ENCODE results near the gene PRR22. TPM values are rescaled to one million over a fixed set of nuclear protein-coding genes. Genes with fewer than 3 reads are reported as not detected.

PRR22 gene
- total RNA-seq: 1.5 TPM
- long read RNA-seq, partial matches to known transcripts: 0 of 1 reads
- long read RNA-seq, other reads (novel, unspliced or antisense): 0 of 1 reads

DNA sequence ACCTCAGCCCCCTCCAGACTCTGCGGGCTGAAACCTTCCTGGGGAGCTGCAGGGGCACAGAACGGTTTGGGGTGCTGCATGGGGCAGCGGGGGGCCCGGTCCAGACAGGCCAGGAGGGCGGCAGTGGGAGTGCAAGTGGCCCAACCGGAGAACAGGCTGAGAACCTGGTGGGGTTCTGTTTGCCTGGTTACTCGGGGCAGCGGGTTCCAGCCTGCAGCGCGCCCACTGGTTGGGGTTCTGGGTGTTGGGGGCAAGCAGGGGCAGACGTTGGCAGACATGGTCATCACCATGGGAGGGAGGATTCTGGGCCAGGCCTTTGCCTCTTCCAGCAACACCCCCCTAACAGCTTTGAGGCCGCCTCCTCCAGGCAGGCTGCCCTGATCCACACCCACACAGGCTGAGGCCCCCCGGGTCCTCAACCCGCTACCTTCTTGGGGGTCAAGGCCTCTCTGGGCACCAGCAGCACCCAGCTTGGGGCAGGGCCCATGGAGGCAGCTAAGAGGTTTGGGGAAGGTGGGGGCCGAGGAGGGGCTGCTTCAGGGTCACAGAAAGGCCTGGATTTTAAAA, at the start of gene PRR22:
Gene PRR22 (minus strand): TSS at position 166 of the 567 bp plus-strand sequence. CDS start 86 bp downstream, at position 80.
- no peak for DNase-seq (ENCODE audit: low spot score)

DNA sequence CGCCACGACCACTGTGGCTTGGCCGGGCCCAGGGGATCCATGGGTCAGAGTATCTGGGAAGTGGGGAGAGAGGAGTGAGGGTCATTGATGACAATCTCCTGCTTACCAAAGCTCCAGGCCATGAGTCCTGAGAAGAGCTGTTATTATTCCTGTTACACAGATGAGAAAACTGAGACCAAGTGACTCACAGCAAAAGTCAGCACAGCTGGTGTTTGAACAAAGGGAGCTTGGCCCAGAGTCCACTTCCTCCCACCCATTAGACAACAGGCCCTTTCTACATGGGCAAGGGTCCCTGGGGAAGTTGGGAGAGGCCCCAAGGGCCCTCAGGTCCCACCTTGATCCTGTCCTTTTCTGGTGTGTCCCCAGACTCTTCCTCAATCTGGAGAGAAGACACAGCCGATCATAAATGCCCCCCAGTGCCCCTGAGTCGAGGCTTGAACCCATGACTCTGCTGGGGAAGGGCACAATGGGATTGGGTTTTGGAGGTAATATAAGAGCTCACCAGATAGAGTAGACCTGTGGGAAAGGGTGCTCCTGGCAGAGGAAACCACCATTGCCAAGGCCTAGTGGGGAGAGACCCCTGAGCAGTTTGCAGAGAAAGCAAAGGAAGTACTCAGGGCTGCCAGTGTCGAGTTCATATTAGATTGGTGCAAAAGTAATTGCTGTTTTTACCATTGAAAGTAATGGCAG, 48.1 kb upstream of the PRR22 start:
- DNase-seq (ENCODE audit: low spot score): no peak

DNA sequence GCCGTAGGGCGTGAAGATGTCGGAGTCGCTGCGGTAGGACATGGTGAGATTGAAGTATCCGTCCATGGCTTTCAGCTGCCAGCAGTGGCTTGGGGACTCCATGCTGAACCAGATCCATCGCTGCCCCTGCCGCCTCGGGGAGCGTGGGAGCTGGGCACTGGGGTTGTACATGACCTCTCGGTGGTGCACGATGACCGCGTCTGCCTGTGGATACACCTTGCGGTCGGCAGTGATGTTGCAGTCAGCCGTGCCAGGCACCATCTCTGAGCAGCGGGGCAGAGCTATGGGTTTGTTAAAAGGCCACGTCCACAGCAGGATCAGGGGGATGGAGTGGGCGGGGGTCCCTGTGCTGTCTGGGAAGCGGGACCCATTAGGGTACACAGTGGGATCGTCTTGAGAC, 47.5 kb upstream of the PRR22 start:
- DNase-seq (ENCODE audit: low spot score): no peak

DNA sequence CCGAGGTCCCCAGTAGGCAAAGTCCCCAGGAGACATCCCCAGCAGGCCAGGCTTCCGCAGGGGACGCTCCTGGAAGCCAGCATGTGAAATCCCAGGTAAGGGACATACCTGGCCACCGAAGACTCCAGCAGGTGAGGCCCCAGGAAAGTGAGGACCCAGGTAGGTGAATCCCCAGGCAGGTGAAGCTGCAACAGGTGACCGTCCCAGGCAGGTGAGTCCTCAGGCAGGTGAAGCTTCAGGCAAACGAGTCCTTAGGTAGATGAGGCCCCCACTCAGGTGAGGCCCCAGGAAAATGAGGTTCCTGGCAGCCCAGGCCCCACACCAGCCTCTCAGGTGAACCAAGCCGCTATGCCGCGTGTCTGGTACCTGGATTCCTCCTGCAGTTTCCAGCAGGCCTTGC, 46.6 kb upstream of the PRR22 start:
- no peak for DNase-seq (ENCODE audit: low spot score)

DNA sequence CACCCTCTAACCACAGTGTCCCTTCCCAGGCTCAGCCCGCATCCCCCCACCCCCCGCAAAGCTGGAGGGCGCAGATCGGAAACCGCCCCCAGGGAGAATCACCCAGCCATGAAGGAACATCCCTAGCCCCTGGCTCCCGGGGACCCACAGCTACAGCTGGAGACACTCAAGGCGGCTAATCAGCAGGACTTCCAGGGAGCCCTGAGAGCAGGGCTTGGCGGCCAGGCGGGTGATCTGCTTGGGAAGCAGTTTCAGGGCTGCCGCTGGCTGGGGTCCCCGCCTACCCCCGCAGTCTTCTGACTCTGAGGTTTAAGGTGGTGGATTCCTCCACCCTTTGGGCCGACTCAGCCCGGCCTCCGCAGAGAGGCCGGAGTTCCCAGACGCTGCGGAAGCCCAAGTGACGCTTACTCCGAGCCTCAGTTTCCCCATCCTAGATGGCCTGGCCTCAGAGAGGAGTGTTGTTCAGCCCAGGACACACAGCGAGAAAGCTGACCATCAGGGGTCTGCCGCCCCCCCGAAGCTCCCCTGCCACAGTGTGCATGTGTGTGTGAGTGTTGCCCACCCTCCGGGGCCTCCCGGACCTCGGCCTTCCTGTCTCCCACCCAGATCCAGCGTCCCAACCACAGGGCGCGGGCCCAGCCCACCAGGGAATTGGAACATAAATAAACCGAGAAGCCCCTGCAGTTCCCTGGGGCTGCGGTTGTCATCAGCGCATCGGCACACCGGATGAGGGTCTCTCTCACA, 45.2 kb upstream of the PRR22 start:
- DNase-seq (ENCODE audit: low spot score): no peak

DNA sequence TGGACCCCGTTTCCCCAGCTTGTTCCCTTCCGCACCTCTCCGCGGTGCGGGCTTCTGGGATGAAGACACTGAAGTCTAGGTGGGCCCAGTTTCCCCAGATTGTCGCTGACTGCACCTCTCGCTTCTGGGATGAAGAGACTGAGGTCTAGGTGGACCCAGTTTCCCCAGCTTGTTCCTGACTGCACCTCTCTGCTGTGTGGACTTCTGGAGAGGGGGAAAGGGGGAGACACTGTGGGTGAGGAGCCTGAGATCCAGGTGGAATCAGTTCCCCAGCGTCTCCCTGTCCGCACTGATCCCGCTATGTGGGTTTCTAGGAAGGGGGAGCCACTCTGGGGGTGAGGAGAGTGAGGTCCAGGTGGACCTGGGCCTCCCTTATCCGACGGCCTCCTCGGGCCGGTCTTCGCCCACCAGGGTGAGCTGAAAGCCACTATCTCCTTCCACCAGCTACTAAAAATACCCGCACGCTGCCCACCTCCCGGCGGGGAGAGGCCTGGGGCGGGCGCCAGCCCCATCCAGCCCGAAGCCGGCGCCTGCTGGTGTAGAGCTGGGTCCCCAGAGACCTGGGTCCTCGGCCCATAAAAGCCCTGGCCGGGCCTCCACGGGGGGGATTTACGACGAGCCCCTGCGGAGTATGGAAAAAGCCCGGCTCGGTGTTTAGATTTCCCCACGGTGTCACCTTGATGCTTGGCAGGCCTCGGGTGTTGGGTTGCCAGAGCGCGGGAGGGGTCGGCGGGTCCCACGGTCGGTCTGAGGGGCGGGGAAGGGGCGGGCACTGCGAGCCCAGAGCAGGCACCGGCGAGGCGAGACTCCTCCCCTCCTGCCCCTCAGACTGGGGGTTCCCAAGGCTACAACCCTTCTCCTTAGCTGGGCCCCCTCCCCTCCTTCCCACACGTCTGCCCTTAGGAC, 44.4 kb upstream of the PRR22 start:
- no peak for DNase-seq (ENCODE audit: low spot score)

DNA sequence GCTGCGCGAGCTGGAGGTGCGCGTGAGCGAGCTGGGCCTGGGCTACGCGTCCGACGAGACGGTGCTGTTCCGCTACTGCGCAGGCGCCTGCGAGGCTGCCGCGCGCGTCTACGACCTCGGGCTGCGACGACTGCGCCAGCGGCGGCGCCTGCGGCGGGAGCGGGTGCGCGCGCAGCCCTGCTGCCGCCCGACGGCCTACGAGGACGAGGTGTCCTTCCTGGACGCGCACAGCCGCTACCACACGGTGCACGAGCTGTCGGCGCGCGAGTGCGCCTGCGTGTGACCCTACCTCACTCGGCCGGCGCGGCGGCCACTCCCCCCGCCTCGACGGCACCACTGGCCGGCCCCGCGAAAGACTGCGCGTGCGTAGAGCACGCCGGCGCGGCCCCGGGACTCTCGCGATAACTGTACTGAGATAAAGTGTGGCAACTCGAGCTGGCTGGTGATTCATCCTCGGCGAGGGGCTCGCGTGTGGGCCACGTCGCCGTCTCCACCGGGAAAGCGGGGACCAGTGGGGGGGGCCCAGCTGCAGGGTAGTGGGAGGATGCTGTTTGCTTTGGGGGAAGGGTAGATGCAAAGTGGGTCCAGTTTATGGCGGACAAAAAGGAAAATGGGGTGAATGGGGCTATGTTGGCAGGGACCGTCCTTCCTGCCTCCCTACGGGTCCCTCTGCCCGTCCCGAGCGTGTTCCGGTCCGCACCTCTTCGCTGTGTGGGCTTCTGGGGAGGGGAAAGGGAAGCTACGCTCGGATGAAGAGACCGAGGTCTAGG, 43.5 kb upstream of the PRR22 start:
- DNase-seq (ENCODE audit: low spot score): peak; percentile 95

DNA sequence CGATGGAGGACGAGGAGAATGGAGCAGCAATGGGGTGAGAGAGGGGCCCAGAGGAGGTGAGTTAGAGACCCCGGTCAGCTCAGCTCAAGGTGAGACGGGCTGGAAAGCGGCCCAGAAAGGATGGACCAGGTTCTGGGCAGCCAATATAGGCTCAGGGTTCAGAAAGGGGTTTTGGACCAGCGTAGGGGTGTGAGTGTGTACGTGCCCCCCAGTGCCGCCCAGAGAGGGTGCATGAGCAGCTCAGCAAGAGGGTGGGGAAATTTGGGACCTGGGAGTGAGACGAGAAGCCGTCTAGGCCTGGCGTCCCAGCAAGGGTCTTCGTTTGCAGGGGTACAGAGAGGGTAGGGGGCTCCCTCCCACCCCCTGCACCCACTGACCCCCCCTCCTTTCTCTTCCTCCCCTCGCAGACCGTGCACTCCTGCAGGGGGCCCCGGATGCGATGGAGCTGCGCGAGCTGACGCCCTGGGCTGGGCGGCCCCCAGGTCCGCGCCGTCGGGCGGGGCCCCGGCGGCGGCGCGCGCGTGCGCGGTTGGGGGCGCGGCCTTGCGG, 42.9 kb upstream of the PRR22 start:
- no peak for DNase-seq (ENCODE audit: low spot score)

DNA sequence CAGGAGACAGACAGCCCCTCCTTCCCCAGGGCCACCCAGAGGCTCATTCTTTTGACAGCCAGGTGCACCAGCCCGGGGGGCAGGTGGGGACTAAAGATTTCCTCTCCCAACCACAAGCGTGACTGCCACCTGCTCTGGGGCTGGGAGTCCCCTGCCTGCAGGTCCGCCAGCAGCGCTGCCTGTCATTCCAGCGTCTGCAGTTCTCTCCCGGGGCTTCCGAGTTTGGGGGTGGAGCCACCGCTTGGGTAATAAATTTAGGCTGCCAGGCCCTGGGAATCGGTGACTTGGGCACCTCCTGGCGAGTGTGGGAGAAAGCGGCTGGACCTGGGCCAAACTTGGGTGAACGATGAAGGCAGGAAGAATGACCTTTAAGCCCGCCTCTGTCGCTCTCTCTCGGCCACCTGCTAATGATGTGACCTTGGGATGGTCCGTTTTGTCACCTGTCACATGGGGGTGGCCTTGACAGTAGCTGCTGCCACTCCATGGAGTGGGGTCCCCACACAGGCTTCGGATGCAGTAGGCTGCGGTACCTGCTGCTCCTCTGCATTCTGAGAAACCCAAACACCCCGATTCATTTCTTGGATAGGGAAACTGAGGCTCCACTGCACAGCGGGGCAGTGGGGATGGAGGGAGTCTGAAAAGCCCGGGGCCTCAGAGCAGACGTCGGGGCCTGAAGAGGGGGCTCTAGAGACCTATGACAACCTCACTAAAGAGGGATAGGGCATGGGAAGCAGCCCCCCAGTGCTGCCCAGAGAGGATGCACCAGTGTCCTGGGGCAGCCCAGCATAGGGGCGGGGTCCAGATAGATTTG, 42.2 kb upstream of the PRR22 start:
- DNase-seq (ENCODE audit: low spot score): no peak

DNA sequence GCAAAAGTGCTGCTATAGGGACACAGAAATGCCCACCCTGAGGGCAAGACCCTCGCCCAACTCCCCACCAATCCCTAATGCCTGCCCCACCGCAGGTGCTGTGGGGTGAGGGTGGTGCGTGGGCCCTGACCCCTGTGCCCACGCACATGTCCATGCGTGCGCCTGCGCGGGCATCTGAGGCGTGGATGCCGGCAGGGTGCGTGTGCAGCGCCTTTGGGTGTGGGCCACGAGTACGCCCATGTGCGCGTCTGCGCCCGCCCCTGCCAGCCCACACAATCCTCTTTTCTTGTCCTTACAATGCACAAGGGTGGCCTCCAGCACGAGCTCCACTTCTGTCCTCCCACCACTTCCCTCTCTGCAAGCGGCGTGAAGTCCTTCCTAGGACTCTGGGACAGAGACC, 40.6 kb upstream of the PRR22 start:
- DNase-seq (ENCODE audit: low spot score): no peak

DNA sequence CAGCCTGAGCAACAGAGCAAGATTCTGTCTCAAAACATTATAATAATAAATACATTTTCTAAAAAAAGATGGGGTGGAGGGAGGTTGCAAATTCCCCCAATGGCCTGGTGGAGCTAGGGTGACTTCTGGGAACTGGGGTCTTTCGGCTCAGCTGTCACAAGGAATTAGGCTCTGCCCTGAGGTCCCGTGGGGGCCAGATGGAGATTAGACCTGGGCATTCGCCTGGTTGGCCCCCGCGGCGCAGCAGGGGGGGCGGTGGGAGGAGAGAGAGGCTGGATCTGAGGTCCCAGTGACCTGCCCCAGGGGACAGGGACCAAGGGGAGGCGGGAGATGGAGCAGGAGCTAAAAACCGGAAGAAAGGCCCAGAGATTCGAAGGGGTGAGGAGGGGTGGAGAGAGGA, 40.2 kb upstream of the PRR22 start:
- DNase-seq (ENCODE audit: low spot score): no peak

DNA sequence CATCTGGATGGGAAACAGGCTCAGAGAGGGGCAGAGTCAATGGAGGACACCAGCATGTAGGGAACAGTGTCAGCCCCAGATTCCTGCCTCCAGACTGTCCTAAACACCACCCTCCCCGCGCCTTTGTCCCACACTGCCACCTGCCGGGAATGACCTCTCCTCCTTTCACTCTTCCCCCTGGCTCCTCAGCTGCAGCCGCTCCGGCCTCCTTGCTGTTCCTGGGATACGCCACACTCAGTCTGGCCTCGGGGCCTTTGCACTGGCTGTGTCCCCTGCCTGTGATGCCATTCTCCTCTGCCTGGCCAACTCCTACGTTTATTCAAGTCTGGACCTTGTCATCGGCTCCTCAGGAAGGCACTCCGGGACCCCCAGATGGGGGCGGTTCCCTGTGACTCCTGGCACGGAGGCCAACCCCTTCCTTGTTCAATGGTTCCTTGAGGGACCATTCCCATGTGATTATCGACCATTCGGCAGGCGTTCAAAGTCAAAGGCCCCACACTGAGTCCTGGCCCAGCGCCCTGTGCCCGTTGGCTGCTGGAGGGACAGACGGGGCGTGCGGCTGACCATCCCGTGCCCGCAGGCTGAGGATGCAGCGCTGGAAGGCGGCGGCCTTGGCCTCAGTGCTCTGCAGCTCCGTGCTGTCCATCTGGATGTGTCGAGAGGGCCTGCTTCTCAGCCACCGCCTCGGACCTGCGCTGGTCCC, 39.2 kb upstream of the PRR22 start:
- no peak for DNase-seq (ENCODE audit: low spot score)

DNA sequence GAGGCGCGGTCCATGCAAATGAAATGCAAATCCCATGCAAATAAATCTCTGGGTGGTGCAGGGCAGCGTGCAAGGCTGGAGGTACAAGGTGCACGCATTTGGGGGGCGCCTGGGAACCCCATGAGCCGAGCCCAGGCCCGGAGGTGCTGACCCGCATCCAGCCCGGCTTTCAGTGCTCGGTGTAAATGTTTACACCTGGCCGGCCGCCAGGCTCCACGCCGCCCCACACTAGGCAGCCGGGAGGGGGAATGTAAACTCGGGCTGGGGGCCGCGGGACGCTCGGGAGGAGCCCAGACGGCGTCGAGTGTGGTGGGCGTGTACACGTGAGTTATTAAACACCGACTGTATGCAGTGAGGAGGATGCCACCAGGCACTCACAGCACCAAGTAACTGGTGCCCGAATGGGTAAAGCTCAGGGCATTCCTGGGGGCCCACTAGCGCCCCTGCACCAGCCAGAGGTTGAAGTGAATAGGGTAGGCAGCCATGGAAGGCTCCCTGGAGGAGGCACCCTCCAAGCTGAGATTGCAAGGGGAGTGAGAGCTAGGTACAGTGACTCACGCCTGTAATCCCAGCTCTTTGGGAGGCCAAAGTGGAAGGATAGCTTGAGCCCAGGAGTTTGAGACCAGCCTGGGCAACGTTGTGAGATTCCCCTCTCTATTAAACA, 37.8 kb upstream of the PRR22 start:
- no peak for DNase-seq (ENCODE audit: low spot score)

DNA sequence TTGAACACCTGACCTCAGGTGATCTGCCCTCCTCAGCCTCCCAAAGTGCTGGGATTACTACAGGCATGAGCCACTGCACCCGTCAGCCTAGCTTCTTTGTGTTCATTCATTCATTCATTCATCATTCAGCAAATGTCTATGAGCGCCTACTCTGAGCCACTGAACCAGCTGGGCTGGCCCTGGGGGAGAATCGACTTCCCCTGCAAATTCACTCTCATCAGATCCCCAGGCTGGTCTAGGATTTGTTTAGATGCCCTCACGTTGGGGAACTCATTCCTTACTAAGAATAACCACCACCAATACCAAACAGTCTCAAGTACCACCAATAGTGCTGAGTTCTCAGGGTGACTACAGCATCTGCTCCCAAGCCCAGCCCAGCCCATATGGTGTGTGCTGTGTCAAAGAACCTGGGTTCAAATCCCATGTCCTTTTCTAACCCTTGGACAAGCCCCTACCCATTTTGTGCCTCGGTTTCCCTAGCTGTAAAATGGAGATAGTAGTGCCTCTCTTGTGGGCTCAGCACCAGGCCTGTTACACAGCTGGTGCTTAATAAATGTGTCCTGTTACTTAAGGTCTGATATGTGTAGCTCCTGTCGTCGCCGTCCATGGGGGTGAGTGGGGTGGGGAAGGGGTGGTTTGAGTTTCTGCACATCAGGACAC, 37.1 kb upstream of the PRR22 start:
- no peak for DNase-seq (ENCODE audit: low spot score)

DNA sequence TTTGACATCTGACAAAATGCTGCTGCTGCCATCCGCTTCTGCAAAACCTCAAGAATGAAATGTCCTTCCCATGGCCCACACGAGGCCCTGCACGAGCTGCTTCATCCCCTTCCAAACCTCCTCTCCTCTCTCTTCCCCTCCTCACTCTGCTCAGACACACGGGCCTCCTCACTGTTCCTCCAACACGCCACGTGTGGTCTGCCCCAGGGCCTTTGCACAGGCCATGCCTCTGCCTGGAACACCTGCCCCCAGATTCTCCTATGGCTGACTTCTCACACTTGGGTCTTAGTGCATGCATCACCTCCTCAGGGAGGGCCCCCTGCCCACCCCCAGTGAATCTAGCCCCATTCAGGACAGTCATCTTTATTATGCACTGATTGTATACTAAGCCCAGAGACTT, 36.2 kb upstream of the PRR22 start:
- no peak for DNase-seq (ENCODE audit: low spot score)

DNA sequence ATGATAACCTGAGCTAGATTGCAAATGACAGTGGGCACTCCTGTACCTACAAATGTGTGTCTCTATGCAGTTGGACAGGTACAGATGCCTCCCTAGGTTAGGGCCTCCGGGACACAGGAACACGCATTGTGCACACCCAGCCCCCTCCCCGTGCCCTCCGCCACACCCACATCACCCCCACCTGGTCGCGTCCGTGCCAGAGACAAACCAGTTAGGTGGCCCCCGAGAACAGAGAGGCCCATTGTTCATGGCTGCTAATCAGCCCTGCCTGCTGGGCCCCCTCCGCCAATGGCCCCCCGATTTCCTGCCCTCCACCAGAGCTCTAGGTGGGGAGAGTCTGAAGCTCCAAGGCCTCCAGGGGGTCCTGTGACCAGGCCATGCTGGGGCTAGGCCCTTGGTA, 34.0 kb upstream of the PRR22 start:
- no peak for DNase-seq (ENCODE audit: low spot score)

DNA sequence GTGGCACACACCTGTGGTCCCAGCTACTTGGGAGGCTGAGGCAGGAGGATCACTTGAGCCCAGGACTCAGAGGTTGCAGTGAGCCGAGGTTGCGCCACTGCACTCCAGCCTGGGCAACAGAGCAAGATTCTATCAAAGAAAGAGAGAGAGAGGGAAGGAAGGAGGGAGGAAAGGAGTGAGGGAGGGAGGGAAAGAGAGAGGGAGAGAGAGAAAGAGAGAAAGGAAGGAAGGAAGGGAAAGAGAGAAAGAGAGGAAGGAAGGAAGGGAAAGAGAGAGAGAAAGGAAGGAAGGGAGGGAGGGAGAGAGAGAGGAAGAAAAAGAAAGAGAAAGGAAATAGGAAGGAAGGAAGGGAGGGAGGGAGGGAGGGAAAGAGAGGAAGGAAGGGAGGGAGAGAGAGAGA, 32.7 kb upstream of the PRR22 start:
- DNase-seq (ENCODE audit: low spot score): no peak

DNA sequence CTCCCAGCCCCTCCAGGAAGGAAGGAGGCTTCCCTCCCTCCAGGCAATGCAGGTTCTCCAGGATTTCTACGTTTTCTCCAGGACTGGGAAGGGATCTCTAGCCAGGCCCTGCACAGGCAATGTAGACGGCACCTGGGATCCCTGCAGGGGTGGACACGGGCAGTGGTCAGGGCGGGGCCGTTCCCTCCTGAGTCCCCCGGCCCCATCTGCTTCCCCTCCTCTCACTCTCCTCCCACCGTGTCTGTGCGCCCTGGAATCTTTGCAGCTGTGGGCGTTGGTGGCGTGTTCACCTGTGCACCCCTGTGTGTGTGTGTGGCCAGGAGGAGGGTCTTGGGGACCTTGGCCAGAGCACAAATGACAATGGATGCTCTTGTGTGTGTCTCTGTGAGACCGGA, 30.3 kb upstream of the PRR22 start:
- no peak for DNase-seq (ENCODE audit: low spot score)
